ENCODE measurements around the gene ERC1.

The ERC1 gene

DNA sequence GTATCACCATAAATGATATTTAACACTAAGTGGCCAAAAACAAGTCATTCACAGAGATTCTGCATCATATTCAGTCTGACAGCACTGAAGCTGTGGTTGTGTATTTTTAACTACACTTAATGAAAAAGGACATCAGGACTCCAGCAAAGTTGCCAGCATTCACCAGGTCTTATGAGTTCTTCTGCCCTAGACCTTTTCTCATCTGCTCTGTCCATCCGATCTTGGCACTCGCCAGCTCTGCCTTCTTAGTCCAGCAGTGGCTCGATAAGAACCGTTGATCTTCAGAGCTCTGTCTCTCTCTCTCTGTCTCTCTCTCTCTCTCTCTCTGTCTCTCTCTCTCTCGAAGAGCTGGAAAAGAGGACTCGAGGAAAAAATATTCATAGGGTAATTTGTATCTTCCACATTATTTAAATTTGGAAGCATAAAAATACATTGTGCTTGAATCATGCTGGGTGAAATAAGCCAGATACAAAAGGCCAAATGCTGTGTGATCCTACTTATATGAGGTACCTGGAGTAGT is 371.2 kb downstream of the ERC1 start:
- no peak overlapping the region for H3K9ac ChIP-seq (ENCODE audit: low read depth in 1 of 2, low read length in 2 of 2)
- H3K4me1 ChIP-seq (ENCODE audit: control insufficient read depth in 2 of 2, insufficient read depth in 2 of 2, low read length in 2 of 2), result no peaks in the 10 kb centered on the region
- H3K27ac ChIP-seq (ENCODE audit: low read depth in 2 of 2, low read length in 2 of 2), result no peak overlapping the region
- H3K27me3 ChIP-seq (ENCODE audit: control insufficient read depth in 2 of 2, insufficient read depth in 2 of 2, low read length in 2 of 2), result no peaks in the 10 kb centered on the region
- no peak overlapping the region for H3K4me3 ChIP-seq (ENCODE audit: low read length in 2 of 2)
- no peaks in the 10 kb centered on the region for H3K36me3 ChIP-seq (ENCODE audit: control insufficient read depth in 2 of 2, insufficient read depth in 2 of 2, low read length in 2 of 2)
- H3K9me3 ChIP-seq (ENCODE audit: control insufficient read depth in 2 of 2, low read length in 2 of 2), result no peaks in the 10 kb centered on the region

DNA sequence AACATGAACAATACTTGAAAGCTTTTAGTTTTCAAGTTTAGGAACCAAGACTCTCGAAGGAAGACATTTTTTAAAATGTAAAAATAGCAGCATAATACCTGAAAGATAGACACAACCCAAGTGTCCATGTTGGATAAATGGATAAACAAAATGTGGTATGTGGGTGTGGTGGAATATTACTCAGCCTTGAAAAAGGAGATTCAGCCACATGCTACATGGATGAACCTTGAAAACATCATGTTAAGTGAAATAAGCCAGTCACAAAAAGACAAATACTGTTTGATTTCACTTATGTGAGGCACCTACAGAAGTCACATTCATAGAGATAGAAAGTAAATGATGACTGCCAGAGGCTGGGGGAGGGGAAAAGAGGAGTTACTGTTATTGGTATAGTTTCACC is 374.7 kb downstream of the ERC1 start:
- H3K36me3 ChIP-seq (ENCODE audit: control insufficient read depth in 2 of 2, insufficient read depth in 2 of 2, low read length in 2 of 2), result no peaks in the 10 kb centered on the region
- H3K9ac ChIP-seq (ENCODE audit: low read depth in 1 of 2, low read length in 2 of 2), result no peak overlapping the region
- no peak overlapping the region for H3K4me3 ChIP-seq (ENCODE audit: low read length in 2 of 2)
- H3K27me3 ChIP-seq (ENCODE audit: control insufficient read depth in 2 of 2, insufficient read depth in 2 of 2, low read length in 2 of 2), result no peaks in the 10 kb centered on the region
- H3K4me1 ChIP-seq (ENCODE audit: control insufficient read depth in 2 of 2, insufficient read depth in 2 of 2, low read length in 2 of 2), result no peaks in the 10 kb centered on the region
- no peak overlapping the region for H3K27ac ChIP-seq (ENCODE audit: low read depth in 2 of 2, low read length in 2 of 2)
- no peaks in the 10 kb centered on the region for H3K9me3 ChIP-seq (ENCODE audit: control insufficient read depth in 2 of 2, low read length in 2 of 2)

DNA sequence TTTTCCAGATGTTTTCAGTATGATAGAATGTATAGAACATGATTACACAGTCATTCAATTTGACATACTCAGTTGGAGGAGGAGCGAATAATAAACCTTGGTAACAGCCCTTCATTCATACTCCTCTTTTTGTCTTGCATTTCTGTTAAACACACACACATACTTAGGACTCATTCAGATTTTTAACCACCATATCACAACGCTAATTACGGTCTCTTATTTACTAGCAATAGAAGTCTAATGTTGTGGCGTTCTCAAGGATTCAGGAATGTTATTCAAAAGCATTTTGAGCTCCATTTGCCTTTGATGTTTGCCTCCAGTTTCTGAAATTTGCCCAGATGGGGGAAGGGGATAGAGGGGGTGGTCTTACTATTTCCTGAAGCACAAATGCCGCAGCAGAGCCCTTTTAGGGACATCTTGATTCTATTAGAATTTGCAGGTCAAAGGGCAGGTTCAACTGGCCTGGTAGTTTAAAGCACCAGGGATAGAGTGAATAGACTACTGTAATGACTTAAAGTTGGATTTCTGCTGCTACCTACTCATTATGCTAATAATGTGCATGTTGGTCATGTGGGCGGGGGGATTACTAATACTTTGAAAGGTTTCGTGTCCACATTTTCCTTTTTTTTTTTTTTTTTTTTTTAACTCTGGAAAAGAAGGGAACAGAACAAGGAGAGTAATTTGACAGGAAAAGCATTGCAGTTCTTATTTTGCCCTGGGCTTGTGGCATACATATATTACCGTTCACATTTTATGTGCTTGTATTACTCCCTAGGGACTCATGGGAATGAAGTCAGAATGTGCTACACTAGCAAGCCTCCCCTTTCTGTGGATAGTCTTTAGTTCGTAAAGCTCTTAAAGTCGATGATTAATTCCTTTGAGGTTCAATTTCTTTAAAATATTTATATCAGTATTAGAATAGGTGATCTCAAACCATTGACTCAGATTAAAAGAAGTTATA is 376.6 kb downstream of the ERC1 start:
- Histone ChIP-seq H3K27me3 (ENCODE audit: control insufficient read depth in 2 of 2, insufficient read depth in 2 of 2, low read length in 2 of 2) (no peaks in the 10 kb centered on the region), H3K9ac (ENCODE audit: low read depth in 1 of 2, low read length in 2 of 2) (no peak overlapping the region), H3K36me3 (ENCODE audit: control insufficient read depth in 2 of 2, insufficient read depth in 2 of 2, low read length in 2 of 2) (no peaks in the 10 kb centered on the region), H3K9me3 (ENCODE audit: control insufficient read depth in 2 of 2, low read length in 2 of 2) (no peaks in the 10 kb centered on the region), H3K4me1 (ENCODE audit: control insufficient read depth in 2 of 2, insufficient read depth in 2 of 2, low read length in 2 of 2) (no peaks in the 10 kb centered on the region), H3K27ac (ENCODE audit: low read depth in 2 of 2, low read length in 2 of 2) (no peak overlapping the region), H3K4me3 (ENCODE audit: low read length in 2 of 2) (no peak overlapping the region)

DNA sequence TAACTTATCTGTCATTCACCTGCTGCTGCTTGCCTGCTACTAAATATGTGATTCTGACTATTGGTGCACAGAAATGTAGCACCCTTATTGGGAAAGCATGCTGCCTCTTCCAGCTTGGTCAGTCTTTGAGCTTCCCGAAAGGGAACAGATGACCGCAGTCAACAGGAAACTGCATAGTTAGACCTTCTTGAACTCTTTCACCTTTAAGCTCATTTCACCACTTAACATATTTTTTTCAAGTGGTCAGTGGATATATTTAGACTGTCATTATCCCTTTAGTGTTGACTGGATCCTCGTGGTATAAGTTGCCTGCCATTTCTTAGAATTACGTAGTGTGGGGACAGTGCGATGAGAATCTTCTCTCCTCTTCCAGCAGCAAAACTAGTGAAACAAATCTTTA is 378.4 kb downstream of the ERC1 start:
- Histone ChIP-seq H3K4me3 (ENCODE audit: low read length in 2 of 2) (no peak overlapping the region), H3K27me3 (ENCODE audit: control insufficient read depth in 2 of 2, insufficient read depth in 2 of 2, low read length in 2 of 2) (no peaks in the 10 kb centered on the region), H3K27ac (ENCODE audit: low read depth in 2 of 2, low read length in 2 of 2) (no peak overlapping the region), H3K9ac (ENCODE audit: low read depth in 1 of 2, low read length in 2 of 2) (no peak overlapping the region), H3K4me1 (ENCODE audit: control insufficient read depth in 2 of 2, insufficient read depth in 2 of 2, low read length in 2 of 2) (no peaks in the 10 kb centered on the region), H3K9me3 (ENCODE audit: control insufficient read depth in 2 of 2, low read length in 2 of 2) (no peaks in the 10 kb centered on the region), H3K36me3 (ENCODE audit: control insufficient read depth in 2 of 2, insufficient read depth in 2 of 2, low read length in 2 of 2) (no peaks in the 10 kb centered on the region)

DNA sequence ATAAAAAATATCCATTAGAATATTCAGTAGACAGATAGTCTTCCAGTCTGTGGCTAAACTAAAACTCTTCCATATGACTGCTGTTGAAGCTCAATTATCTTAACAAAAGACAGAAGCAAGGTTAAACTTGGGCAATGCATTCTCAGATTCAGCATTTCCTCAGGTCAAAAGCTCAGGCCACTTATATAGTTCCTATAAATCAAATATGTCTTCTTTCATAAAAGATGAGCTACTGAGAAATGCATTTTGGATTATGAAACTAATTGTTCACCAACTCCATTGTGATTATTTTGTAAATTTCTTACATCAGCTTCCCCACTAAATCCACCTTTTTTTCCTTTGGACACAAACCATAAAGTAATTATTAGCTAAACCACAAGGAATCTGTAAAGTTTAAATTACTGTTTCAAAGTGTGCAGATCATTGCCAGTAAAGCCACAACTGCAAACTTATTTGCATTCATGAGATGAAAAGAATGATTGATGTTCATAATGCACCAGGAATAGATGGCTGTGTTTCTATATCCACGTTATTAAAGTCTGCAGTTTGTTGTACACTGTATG is 379.0 kb downstream of the ERC1 start:
- Histone ChIP-seq H3K36me3 (ENCODE audit: control insufficient read depth in 2 of 2, insufficient read depth in 2 of 2, low read length in 2 of 2) (peaks cover 0 to 3% of the 10 kb centered on the region in 2 donors), H3K9me3 (ENCODE audit: control insufficient read depth in 2 of 2, low read length in 2 of 2) (no peaks in the 10 kb centered on the region), H3K4me1 (ENCODE audit: control insufficient read depth in 2 of 2, insufficient read depth in 2 of 2, low read length in 2 of 2) (no peaks in the 10 kb centered on the region), H3K27ac (ENCODE audit: low read depth in 2 of 2, low read length in 2 of 2) (no peak overlapping the region), H3K9ac (ENCODE audit: low read depth in 1 of 2, low read length in 2 of 2) (no peak overlapping the region), H3K27me3 (ENCODE audit: control insufficient read depth in 2 of 2, insufficient read depth in 2 of 2, low read length in 2 of 2) (no peaks in the 10 kb centered on the region), H3K4me3 (ENCODE audit: low read length in 2 of 2) (no peak overlapping the region)

DNA sequence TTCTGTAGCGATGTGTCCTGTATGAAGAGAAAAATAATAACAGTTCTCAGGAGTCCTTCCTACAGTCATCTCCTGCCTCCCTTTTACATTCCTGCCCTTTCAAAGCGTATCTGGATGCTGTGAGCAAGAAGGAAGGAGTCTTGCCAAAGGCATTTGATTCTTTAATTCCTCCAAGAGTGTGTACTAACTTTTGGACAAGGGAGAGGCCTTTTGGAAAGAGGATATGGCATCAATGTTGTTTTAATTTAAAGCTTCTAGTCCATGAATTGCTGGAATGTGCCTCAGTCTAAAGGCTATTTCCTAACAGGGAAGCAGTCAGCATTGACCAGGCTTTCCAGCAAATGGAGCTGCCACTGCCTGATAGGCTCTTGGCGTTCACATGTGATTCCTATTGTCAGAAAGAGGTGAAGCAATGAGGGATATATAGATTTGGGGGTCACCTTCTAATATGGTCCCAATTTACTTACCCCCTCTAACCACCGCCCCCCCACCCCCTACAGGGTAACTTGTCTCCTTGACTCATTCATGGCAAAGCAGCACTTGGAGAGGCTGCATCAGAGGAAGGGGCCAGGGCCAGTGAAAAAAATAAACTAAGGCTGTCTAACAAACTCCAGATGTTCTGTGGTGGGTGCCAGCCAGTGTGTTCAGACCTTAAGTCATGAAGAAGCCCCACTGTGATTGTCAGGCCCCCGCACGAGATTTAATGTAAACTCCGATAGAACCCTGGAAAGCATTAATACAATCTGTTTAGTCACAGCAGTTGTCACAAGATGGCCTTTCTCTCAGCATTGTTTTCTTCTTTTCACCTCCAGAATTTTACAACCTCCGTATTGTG is 383.1 kb downstream of the ERC1 start:
- Histone ChIP-seq H3K9ac (ENCODE audit: low read depth in 1 of 2, low read length in 2 of 2) (no peak overlapping the region), H3K9me3 (ENCODE audit: control insufficient read depth in 2 of 2, low read length in 2 of 2) (no peaks in the 10 kb centered on the region), H3K27ac (ENCODE audit: low read depth in 2 of 2, low read length in 2 of 2) (no peak overlapping the region), H3K4me3 (ENCODE audit: low read length in 2 of 2) (no peak overlapping the region), H3K36me3 (ENCODE audit: control insufficient read depth in 2 of 2, insufficient read depth in 2 of 2, low read length in 2 of 2) (peaks cover 0 to 7% of the 10 kb centered on the region in 2 donors), H3K4me1 (ENCODE audit: control insufficient read depth in 2 of 2, insufficient read depth in 2 of 2, low read length in 2 of 2) (no peaks in the 10 kb centered on the region), H3K27me3 (ENCODE audit: control insufficient read depth in 2 of 2, insufficient read depth in 2 of 2, low read length in 2 of 2) (no peaks in the 10 kb centered on the region)

DNA sequence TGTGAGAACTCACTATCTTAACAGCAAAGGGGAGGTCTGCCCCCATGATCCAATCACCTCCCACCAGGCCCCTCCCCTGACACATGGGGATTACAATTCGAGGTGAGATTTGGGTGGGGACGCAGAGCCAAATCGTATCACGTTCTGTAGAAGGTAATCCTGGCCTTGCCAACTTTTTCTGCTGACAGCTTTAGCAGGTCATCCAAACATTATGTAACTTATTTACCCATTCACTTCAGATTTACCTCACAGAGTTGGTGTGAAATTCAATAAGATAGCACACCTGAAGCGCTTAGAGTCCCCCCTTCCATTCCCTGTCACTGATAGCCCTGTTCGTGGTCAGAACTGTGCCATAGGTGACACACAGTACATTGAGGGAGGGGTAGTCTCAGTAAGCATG is 384.3 kb downstream of the ERC1 start:
- Histone ChIP-seq H3K27ac (ENCODE audit: low read depth in 2 of 2, low read length in 2 of 2) (no peak overlapping the region), H3K9me3 (ENCODE audit: control insufficient read depth in 2 of 2, low read length in 2 of 2) (no peaks in the 10 kb centered on the region), H3K9ac (ENCODE audit: low read depth in 1 of 2, low read length in 2 of 2) (no peak overlapping the region), H3K27me3 (ENCODE audit: control insufficient read depth in 2 of 2, insufficient read depth in 2 of 2, low read length in 2 of 2) (no peaks in the 10 kb centered on the region), H3K36me3 (ENCODE audit: control insufficient read depth in 2 of 2, insufficient read depth in 2 of 2, low read length in 2 of 2) (peaks cover 0 to 7% of the 10 kb centered on the region in 2 donors), H3K4me3 (ENCODE audit: low read length in 2 of 2) (no peak overlapping the region), H3K4me1 (ENCODE audit: control insufficient read depth in 2 of 2, insufficient read depth in 2 of 2, low read length in 2 of 2) (no peaks in the 10 kb centered on the region)

DNA sequence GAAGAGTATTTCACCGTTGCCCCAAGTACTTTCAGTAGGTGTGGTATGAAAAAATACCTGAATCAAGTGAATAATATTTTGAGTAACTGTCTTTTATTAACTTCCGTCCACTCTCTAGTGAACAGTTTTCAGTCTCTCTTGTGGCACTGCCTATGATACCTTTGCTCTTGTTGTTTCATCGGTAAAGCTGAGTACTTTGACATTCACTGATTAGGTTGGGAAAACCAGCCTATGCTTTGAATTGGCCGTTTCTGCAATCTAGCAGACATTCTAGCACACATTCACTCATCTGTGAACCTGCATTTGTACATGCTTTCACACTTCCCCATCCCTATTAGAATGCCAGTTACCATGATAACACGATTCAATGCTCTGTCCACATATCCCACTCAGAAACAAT is 386.1 kb downstream of the ERC1 start:
- Histone ChIP-seq H3K27me3 (ENCODE audit: control insufficient read depth in 2 of 2, insufficient read depth in 2 of 2, low read length in 2 of 2) (no peaks in the 10 kb centered on the region), H3K27ac (ENCODE audit: low read depth in 2 of 2, low read length in 2 of 2) (no peak overlapping the region), H3K9me3 (ENCODE audit: control insufficient read depth in 2 of 2, low read length in 2 of 2) (no peaks in the 10 kb centered on the region), H3K36me3 (ENCODE audit: control insufficient read depth in 2 of 2, insufficient read depth in 2 of 2, low read length in 2 of 2) (peaks cover 0 to 7% of the 10 kb centered on the region in 2 donors), H3K4me3 (ENCODE audit: low read length in 2 of 2) (no peak overlapping the region), H3K9ac (ENCODE audit: low read depth in 1 of 2, low read length in 2 of 2) (no peak overlapping the region), H3K4me1 (ENCODE audit: control insufficient read depth in 2 of 2, insufficient read depth in 2 of 2, low read length in 2 of 2) (no peaks in the 10 kb centered on the region)

DNA sequence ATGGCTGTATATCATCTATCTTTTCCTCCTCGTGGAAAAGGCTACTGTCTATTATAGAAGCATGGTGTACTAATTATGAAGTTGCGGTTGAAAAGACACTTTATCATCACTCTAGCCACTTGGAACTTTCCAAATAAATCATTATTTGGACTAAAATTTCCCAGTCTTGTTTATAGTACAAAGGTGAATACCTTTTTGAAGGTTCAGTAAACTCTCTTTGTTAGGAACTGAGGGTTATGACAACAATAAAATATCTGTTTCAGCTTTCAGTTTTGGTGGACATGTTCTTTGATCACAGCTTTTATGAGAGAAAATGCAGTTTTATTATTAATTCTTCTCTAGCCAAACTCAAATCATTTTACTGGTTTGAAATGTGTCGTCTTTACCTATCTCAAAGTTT is 386.7 kb downstream of the ERC1 start:
- Histone ChIP-seq H3K4me3 (ENCODE audit: low read length in 2 of 2) (no peak overlapping the region), H3K36me3 (ENCODE audit: control insufficient read depth in 2 of 2, insufficient read depth in 2 of 2, low read length in 2 of 2) (peaks cover 0 to 7% of the 10 kb centered on the region in 2 donors), H3K27ac (ENCODE audit: low read depth in 2 of 2, low read length in 2 of 2) (no peak overlapping the region), H3K9ac (ENCODE audit: low read depth in 1 of 2, low read length in 2 of 2) (no peak overlapping the region), H3K4me1 (ENCODE audit: control insufficient read depth in 2 of 2, insufficient read depth in 2 of 2, low read length in 2 of 2) (no peaks in the 10 kb centered on the region), H3K9me3 (ENCODE audit: control insufficient read depth in 2 of 2, low read length in 2 of 2) (no peaks in the 10 kb centered on the region), H3K27me3 (ENCODE audit: control insufficient read depth in 2 of 2, insufficient read depth in 2 of 2, low read length in 2 of 2) (no peaks in the 10 kb centered on the region)
